Dedifferentiated amniotic fluid mesenchymal stem cell (primary cell): ENCODE data around the gene DISP2.
A peak's percentile ranks its signal among the peaks of the same experiment; 100 is the strongest.

Experiments
- DNase-seq: peaks from one replicate; pipeline ENCODE4 v3.0.0-alpha.2; 2016; ENCODE audit errors: extremely low spot score

DISP2 gene

DNA sequence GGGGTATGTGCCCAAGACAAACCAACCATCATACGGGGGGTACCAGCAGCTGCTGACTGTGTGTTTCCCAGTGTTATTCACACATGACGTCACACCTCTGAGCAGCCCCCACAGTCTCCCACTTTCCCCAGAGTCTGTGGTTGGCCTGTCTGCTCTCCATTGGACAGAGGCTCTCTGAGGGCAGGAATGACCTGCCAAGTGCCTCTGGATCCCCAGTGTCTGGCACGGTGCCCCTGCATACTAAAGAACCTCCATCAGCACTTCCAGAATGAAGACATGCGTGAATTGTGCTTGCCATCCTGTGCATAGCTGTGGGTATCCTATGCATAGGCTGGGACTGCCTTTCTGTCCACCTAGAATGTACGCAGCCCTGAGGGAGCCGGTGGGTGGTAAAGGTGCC, 13.8 kb upstream of the DISP2 start:
- DNase-seq = no peak

- peak; percentile 46 for DNase-seq
These were observed 13.3 kb upstream of the DISP2 start for GRCh38 chr15:40344631-40345120.

GRCh38 chr15:40345225-40345866, 12.7 kb upstream of the DISP2 start:
- DNase-seq = no peak

DNA sequence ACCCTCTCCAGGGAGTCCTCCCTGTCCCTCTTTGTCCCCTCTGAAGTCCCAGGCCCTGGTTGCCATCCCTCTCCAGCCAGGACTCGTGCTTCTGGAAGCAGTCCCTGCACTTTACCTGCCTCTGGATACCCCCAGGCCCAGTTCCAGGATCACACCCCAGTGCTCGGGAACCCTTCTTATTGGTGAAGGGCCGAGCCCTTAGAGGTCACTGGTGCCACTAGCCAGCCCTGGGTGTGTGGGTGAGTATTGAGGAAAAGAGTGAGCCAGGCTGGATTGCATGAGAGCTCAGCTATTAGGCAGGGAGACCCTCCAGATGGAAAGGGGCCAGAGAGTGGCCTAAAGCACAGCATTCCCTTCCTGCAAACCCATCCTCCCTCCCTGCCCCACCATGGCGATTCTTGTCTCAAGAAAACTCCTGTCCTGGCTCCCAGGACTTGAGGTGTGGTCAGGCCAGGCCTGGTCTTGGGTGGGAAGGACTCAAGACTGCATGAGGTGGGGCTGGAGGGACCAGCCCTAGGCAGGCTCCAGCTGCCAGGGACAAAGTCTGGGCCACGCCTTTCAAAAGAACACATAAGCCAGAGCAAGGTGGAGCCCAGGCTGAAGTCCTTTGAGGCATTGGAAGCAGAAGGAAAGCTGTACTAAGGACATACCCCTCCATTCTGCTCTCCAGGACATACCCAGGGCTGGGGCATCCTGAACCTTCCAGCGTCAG, 12.0 kb upstream of the DISP2 start:
- DNase-seq = no peak

GRCh38 chr15:40346579-40347558, 11.2 kb upstream of the DISP2 start:
- DNase-seq = no peak

- DNase-seq = no peak
These were observed 10.2 kb upstream of the DISP2 start for GRCh38 chr15:40347559-40348473.

DNA sequence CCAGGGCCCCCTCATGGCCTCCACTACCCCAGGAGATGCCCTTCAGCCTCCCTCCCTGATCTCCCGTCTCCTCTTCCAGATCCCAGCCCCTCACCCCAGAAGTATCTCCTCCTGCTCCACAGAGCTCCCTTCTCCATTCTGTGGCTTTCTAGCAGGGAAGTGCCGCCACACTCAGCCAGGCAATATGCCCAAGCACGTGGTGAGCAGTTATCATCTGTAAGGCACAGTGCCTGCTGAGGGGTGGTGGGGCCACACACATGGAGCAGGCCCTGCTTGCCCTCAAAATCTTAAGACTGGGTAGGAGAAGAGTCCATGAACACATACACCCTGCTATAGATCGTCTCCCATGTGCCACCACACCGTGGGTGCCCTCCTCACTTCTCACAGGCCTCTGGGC, 9.5 kb upstream of the DISP2 start:
- DNase-seq = no peak

GRCh38 chr15:40349163-40349562, 8.9 kb upstream of the DISP2 start:
- DNase-seq = no peak

DNA sequence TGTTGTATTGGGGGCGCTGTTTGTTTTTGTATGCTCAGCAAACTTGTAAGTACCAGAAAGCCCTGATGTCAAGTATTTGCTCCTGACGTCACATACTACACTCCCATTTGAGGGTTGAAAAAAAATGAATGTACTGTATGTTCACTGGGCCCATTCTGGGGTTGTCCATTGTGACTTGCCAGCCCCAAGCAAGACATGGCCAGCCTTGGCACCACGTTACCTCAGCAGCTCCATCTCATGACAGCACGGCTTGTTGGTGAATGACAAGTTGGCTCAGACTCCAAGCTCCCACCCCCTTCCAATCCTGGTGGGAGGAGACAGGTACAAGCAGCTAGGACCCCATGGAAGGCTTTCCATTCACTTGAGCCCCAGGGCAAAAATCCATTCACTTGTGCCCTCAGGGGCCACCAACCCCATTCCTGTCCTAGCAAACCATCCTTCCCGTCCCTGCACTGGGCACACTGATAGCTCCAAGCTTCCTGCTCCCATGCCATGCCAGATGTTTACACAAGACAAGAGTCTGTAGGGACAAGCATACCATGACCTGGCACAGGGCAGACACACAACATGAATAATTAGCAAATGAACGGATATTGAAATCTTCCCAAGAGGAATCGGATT, 5.6 kb upstream of the DISP2 start:
- DNase-seq = no peak

DNA sequence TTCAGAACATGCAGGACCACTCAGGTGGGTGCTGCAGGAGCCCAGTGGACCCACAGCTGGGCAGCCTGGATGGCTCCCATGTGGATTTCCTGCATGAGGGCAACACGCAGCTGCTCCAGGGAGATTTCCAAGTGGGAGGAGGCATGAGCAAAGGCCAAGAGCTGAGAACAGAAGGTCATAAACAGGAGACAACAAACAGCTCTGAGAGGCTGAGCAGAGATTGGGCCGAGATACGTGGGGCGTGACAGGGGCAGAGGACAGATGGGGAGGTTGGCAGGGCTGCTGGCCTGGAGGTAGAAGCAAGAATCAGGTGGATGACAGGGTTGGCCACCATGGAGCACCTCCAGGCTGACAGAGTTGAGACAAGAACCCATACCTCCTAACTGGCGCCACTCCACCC, 4.3 kb upstream of the DISP2 start:
- no peak for DNase-seq

- no peak for DNase-seq
These were observed 3.4 kb upstream of the DISP2 start for GRCh38 chr15:40354408-40355171.

DNA sequence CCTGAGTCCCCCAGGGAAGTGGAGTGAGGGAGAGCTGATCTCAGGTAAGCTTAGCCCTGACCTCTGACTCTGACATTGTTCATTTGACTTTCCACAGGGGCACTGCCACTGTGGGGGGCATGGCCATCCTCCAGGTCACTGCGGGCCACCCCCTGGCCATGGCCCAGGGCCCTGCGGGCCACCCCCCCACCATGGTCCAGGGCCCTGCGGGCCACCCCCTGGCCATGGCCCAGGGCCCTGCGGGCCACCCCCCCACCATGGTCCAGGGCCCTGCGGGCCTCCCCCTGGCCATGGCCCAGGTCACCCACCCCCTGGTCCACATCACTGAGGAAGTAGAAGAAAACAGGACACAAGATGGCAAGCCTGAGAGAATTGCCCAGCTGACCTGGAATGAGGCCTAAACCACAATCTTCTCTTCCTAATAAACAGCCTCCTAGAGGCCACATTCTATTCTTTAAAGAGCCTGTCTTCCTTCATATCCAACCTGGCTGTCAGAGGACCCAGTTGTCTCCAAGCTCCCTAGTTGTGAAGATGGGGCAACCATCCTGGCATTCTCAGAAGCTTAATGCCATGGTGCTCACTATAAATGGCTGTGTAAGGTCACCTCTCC, 1.9 kb upstream of the DISP2 start:
- DNase-seq = no peak

DNA sequence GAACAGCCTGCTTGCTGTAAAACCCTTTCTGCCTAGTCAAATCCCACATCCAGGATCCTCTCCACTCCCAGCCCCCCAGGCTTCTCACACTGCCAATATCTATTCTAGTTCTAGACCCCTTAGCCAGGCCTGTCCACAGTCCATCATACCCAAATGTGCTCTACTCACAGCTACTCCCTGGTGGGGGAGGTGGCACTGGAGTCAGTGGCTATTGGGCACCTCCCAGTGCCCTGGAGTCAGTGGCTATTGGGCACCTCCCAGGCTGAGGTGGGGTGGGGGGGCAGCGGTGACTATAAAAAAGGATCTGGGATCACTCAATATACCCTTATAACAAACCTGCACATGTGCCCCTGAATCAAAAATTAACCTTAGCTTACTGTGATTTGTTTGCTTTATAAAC, 773 bp upstream of the DISP2 start:
- DNase-seq = no peak

GRCh38 chr15:40358471-40359353, 693 bp downstream of the DISP2 start:
- DNase-seq = no peak

GRCh38 chr15:40360015-40360414, 2.0 kb downstream of the DISP2 start:
- no peak for DNase-seq

GRCh38 chr15:40361640-40362039, 3.6 kb downstream of the DISP2 start:
- no peak for DNase-seq

- DNase-seq = no peak
These were observed 5.6 kb downstream of the DISP2 start for GRCh38 chr15:40363611-40364010.

- no peak for DNase-seq
These were observed 6.2 kb downstream of the DISP2 start for GRCh38 chr15:40364251-40364650.

DNA sequence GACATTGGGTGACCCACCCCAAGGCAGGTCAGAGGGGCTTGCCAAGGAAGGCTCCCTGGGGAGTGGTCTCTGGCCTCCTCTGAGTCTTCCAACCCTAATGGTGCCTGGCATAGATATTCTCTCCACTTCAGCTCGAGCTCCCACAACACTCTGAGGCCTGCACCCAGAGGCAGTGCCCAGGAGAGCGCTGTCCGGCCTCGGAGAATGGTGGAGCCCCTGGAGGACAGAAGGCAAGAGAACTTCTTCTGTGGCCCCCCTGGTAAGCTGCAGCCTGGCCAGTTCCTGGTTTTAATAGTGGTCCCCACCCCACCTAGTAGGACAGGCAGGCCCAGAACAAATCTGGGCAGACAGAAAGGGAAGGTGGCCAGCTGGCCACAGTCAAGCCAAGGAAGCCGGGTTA, 7.0 kb downstream of the DISP2 start:
- DNase-seq = no peak
